ENCODE measurements around the gene NDC80.

The NDC80 gene

DNA sequence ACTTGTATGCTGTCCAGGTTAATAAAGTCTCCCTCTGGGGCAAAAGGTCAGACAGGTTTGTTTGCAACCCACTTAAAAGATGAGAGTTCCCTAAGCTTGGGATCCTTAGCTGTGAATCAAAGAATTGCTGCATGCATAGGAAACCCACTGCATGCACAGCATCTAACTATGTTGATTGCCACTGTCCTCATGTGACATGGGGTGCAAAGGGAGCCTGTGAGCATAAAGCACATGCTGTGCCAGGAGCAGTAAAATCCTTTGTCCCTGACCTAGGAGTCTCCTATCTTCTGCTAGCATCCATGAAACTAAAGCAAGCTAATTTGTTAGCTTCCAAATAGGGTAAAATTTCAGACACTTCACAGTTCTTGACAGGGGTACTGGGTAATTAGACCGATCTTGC lies 13.8 kb upstream of the NDC80 start:
- no peak overlapping the region for H3K27ac ChIP-seq (ENCODE audit: low read depth, low read length)
- H3K36me3 ChIP-seq (ENCODE audit: control insufficient read depth, insufficient read depth, low read length), result peaks cover 13% of the 10 kb centered on the region; the same call in 1 of the 2 replicates
- H3K9me3 ChIP-seq (ENCODE audit: control insufficient read depth, insufficient read depth, low read length), result no peaks in the 10 kb centered on the region
- peaks cover 12% of the 10 kb centered on the region for H3K4me1 ChIP-seq (ENCODE audit: control insufficient read depth, insufficient read depth, low read length)
- no peaks in the 10 kb centered on the region for H3K27me3 ChIP-seq (ENCODE audit: control insufficient read depth, insufficient read depth, low read length)
- H3K9ac ChIP-seq (ENCODE audit: low read depth, low read length), result no peak overlapping the region
- H3K4me3 ChIP-seq (ENCODE audit: low read depth, low read length), result no peak overlapping the region

DNA sequence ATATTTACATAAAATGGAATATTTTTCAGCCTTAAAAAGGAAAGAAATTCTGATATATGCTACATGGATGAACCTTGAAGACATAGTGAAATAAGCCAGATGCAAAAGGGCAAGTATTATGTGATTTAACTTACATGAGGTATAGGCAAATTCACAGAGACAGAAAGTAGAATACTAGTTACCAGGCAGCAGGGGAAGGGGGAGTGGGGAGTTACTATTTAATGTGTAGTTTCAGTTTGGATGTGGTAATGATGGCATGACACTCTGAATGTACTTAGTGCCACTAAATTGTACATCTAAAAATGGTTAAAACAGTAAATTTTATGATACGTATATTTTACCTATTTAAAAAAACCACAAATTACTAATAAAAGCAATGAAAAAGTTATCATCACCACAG lies 12.1 kb upstream of the NDC80 start:
- H3K4me3 ChIP-seq (ENCODE audit: low read depth, low read length), result no peak overlapping the region
- peaks cover 12% of the 10 kb centered on the region for H3K4me1 ChIP-seq (ENCODE audit: control insufficient read depth, insufficient read depth, low read length)
- no peaks in the 10 kb centered on the region for H3K9me3 ChIP-seq (ENCODE audit: control insufficient read depth, insufficient read depth, low read length)
- no peak overlapping the region for H3K27ac ChIP-seq (ENCODE audit: low read depth, low read length)
- no peaks in the 10 kb centered on the region for H3K27me3 ChIP-seq (ENCODE audit: control insufficient read depth, insufficient read depth, low read length)
- H3K9ac ChIP-seq (ENCODE audit: low read depth, low read length), result no peak overlapping the region
- peaks cover 14% of the 10 kb centered on the region; the same call in 1 of the 2 replicates for H3K36me3 ChIP-seq (ENCODE audit: control insufficient read depth, insufficient read depth, low read length)

DNA sequence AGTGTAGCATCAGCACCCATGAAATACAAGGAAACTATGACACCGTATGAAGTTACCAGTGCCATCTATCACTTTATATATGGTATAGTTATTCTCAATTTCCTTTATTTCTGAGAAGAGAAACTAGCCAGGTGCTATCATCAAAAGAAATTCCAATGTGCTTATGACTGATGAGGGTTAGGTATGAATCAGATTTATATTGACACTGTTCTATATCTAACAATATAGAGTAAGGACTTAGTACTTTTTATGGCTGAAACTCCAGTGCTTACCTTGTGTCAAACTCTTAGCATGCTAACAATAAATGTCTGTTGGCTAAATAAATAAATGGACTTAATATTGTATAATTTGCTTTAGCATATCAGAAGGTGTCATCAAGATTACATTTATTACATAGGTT lies 7.0 kb upstream of the NDC80 start:
- H3K9me3 ChIP-seq (ENCODE audit: control insufficient read depth, insufficient read depth, low read length), result no peaks in the 10 kb centered on the region
- H3K4me3 ChIP-seq (ENCODE audit: low read depth, low read length), result no peak overlapping the region
- H3K36me3 ChIP-seq (ENCODE audit: control insufficient read depth, insufficient read depth, low read length), result peaks cover 26% of the 10 kb centered on the region; the same call in 1 of the 2 replicates
- no peak overlapping the region for H3K27ac ChIP-seq (ENCODE audit: low read depth, low read length)
- H3K9ac ChIP-seq (ENCODE audit: low read depth, low read length), result no peak overlapping the region
- no peaks in the 10 kb centered on the region for H3K4me1 ChIP-seq (ENCODE audit: control insufficient read depth, insufficient read depth, low read length)
- no peaks in the 10 kb centered on the region for H3K27me3 ChIP-seq (ENCODE audit: control insufficient read depth, insufficient read depth, low read length)

DNA sequence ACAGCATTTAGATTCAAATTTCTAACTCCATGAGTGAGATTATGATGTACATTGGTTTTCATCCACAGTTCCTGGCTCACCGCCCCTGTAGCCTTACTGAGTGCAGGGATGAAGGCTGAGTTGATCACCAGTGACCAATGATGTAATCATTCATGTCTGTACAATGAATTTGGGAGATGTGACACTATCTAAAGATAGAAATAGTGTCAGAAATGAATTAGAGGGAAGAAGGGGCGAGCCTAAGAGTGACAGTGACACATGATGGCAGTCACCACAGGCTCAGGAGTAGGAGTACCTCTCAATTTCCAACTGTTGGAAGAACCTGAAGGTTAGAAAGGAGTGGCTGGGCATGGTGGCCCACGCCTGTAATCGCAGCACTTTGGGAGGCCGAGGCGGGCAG lies 3.2 kb upstream of the NDC80 start:
- Histone ChIP-seq H3K9me3 (ENCODE audit: control insufficient read depth, insufficient read depth, low read length) (no peaks in the 10 kb centered on the region), H3K9ac (ENCODE audit: low read depth, low read length) (no peak overlapping the region), H3K27ac (ENCODE audit: low read depth, low read length) (no peak overlapping the region), H3K27me3 (ENCODE audit: control insufficient read depth, insufficient read depth, low read length) (no peaks in the 10 kb centered on the region), H3K36me3 (ENCODE audit: control insufficient read depth, insufficient read depth, low read length) (0 out of 2 replicates have a peak, but pooled peaks cover 11% of the 10 kb centered on the region), H3K4me3 (ENCODE audit: low read depth, low read length) (no peak overlapping the region), H3K4me1 (ENCODE audit: control insufficient read depth, insufficient read depth, low read length) (peaks cover 11% of the 10 kb centered on the region; the same call in 1 of the 2 replicates)

DNA sequence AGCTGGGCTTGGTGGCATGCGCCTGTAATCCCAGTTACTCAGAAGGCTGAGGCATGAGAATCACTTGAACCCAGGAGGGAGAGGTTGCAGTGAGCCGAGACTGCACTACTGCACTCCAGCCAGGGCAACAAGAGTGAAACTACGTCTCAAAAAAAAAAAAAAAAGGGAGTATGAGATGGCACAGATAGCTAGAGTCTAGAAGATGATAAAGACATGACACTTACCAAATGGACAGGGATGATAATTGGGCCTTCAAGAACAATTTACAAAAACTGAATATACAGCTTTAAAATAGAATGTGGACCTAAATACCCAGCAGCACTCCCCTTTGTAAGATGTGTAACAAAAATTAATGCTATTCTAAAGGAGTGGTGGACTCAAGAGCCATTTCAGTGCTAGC lies 2.8 kb upstream of the NDC80 start:
- Histone ChIP-seq H3K27ac (ENCODE audit: low read depth, low read length) (no peak overlapping the region), H3K4me3 (ENCODE audit: low read depth, low read length) (no peak overlapping the region; the same call in 1 of the 2 replicates), H3K4me1 (ENCODE audit: control insufficient read depth, insufficient read depth, low read length) (peaks cover 14% of the 10 kb centered on the region; the same call in 1 of the 2 replicates), H3K36me3 (ENCODE audit: control insufficient read depth, insufficient read depth, low read length) (0 out of 2 replicates have a peak, but pooled peaks cover 11% of the 10 kb centered on the region), H3K9me3 (ENCODE audit: control insufficient read depth, insufficient read depth, low read length) (no peaks in the 10 kb centered on the region), H3K27me3 (ENCODE audit: control insufficient read depth, insufficient read depth, low read length) (no peaks in the 10 kb centered on the region), H3K9ac (ENCODE audit: low read depth, low read length) (no peak overlapping the region)

DNA sequence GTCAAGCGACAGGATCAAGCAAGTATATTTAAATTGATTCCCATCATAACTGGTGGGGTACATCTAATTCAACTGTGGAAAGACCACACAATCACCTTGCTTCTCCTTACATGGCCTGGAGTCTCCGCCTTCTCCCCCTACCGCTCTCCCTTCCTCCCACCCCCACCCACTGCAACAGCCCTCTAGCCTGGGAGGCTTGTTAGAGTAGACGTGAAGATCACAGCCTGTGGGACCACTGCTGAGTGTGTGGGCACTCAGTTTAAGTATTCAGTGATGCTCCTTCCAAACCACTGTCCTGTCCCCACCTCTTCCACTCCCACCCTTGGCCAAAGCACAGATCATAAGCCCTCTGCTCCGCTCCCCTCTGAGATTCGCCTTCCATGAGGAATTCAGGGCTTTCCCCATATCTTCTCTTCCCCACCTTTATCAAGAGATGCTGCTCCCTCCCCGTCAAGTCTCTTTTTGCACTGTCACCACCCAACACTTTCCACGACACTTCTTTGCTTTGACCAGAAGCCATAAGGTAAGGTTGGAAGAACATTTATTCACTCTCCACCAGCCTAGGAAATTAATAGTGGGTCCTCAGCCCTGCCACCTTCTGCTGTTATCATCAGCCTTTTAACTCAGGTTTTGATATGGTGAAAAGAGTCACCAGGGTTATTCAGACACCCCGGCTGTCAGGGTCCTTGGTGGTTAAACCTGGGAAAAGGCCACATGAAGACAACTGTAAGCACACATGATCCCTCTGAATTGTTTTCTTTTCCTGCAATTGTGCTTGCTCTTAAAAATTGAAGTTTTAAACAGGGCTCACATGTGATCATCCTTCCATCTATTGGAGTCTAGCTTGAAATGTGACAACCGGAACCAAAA lies 1.8 kb upstream of the NDC80 start:
- H3K9me3 ChIP-seq (ENCODE audit: control insufficient read depth, insufficient read depth, low read length), result no peaks in the 10 kb centered on the region
- no peak overlapping the region for H3K9ac ChIP-seq (ENCODE audit: low read depth, low read length)
- H3K36me3 ChIP-seq (ENCODE audit: control insufficient read depth, insufficient read depth, low read length), result peaks cover 13% of the 10 kb centered on the region
- H3K27ac ChIP-seq (ENCODE audit: low read depth, low read length), result no peak overlapping the region
- peak overlapping the region; percentile 96 for H3K4me3 ChIP-seq (ENCODE audit: low read depth, low read length)
- H3K4me1 ChIP-seq (ENCODE audit: control insufficient read depth, insufficient read depth, low read length), result peaks cover 23% of the 10 kb centered on the region; the same call in 1 of the 2 replicates
- no peaks in the 10 kb centered on the region for H3K27me3 ChIP-seq (ENCODE audit: control insufficient read depth, insufficient read depth, low read length)

DNA sequence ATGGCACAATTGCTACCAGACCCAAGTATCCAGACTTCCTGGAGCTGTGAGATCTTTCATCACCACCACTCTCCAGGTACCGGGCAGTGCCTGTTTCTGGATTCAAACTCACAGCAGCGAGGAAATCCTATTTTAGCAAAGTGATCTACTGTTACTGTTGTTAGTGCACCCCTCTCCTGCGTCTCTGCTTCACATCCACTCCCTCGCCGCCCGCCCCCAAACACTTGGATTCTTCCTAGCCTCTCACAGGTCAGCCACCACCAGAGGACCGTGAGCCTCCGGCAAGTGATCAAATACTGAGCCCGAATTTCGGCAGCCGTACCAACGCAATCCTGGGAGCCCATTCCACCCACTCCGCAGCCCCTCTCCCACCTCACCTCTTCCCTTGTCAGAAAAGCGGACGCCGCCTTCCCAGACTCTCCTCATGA lies 571 bp upstream of the NDC80 start:
- no peaks in the 10 kb centered on the region for H3K27me3 ChIP-seq (ENCODE audit: control insufficient read depth, insufficient read depth, low read length)
- H3K36me3 ChIP-seq (ENCODE audit: control insufficient read depth, insufficient read depth, low read length), result peaks cover 25% of the 10 kb centered on the region
- peak overlapping the region; percentile 99 for H3K27ac ChIP-seq (ENCODE audit: low read depth, low read length)
- H3K9ac ChIP-seq (ENCODE audit: low read depth, low read length), result peak overlapping the region; percentile 96
- no peaks in the 10 kb centered on the region for H3K9me3 ChIP-seq (ENCODE audit: control insufficient read depth, insufficient read depth, low read length)
- H3K4me1 ChIP-seq (ENCODE audit: control insufficient read depth, insufficient read depth, low read length), result peaks cover 23% of the 10 kb centered on the region; the same call in 1 of the 2 replicates
- H3K4me3 ChIP-seq (ENCODE audit: low read depth, low read length), result peak overlapping the region; percentile 96

DNA sequence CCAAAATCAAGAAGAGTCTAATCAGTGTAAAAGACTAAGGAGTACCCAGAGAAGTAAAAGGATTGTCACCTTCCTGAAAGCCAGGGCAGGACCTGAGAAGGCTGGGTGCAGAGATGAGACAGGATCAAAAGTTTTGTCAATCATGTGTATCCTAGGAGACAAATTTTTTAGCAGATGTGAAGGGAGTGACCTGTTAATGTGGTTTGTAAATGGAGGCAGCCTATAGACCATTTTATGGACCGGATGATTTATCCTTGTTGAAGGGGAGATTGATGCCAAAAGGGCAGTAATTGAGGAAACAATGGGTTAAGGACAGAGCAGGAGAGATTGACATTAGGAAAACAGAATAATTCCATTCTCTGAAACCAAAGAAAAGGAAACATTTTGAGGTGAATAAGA lies 813 bp downstream of the NDC80 start:
- Histone ChIP-seq H3K4me1 (ENCODE audit: control insufficient read depth, insufficient read depth, low read length) (peaks cover 23% of the 10 kb centered on the region; the same call in 1 of the 2 replicates), H3K4me3 (ENCODE audit: low read depth, low read length) (peak overlapping the region; percentile 96), H3K27ac (ENCODE audit: low read depth, low read length) (peak overlapping the region; percentile 99), H3K9ac (ENCODE audit: low read depth, low read length) (peak overlapping the region; percentile 96; the same call in 1 of the 2 replicates), H3K9me3 (ENCODE audit: control insufficient read depth, insufficient read depth, low read length) (no peaks in the 10 kb centered on the region), H3K27me3 (ENCODE audit: control insufficient read depth, insufficient read depth, low read length) (no peaks in the 10 kb centered on the region), H3K36me3 (ENCODE audit: control insufficient read depth, insufficient read depth, low read length) (peaks cover 33% of the 10 kb centered on the region)

DNA sequence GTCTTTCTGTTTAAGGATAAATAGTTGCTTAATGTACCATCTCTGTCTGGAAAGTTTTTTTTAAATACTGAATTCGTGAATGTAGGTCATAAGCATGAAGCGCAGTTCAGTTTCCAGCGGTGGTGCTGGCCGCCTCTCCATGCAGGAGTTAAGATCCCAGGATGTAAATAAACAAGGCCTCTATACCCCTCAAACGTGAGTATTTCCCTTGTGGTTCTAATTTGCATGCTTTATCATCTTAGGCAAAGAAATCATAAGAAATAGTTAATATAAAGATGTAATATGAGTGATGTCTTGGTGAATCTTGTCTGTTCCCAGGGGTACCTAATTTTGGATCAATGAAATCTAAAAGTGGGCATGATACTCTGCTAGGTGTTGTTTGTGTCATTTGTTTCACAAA lies 1.5 kb downstream of the NDC80 start:
- Histone ChIP-seq H3K27ac (ENCODE audit: low read depth, low read length) (peak overlapping the region; percentile 73), H3K4me1 (ENCODE audit: control insufficient read depth, insufficient read depth, low read length) (peaks cover 23% of the 10 kb centered on the region; the same call in 1 of the 2 replicates), H3K4me3 (ENCODE audit: low read depth, low read length) (peak overlapping the region; percentile 96), H3K36me3 (ENCODE audit: control insufficient read depth, insufficient read depth, low read length) (peaks cover 37% of the 10 kb centered on the region), H3K9ac (ENCODE audit: low read depth, low read length) (no peak overlapping the region), H3K27me3 (ENCODE audit: control insufficient read depth, insufficient read depth, low read length) (no peaks in the 10 kb centered on the region), H3K9me3 (ENCODE audit: control insufficient read depth, insufficient read depth, low read length) (no peaks in the 10 kb centered on the region)

DNA sequence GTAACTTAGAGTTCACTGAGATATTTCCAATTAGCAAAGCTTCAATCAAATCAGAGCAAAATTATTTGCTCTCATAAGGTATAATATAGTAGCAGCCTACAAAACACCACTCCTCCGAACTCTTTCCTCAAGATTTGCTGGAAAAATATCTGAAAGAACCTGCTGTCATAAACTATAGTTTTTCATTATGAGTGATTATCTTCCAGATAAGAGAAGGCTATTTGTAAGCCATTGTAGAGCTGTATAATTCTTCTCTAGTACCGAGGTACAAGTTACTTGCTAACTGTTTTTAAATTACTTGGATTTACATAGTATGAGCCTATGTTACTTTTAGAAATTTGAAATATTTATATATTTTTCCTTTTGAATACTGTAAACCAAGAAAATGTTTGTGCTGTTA lies 2.1 kb downstream of the NDC80 start:
- H3K36me3 ChIP-seq (ENCODE audit: control insufficient read depth, insufficient read depth, low read length), result peaks cover 42% of the 10 kb centered on the region
- no peaks in the 10 kb centered on the region for H3K27me3 ChIP-seq (ENCODE audit: control insufficient read depth, insufficient read depth, low read length)
- H3K27ac ChIP-seq (ENCODE audit: low read depth, low read length), result peak overlapping the region; percentile 73
- no peak overlapping the region for H3K9ac ChIP-seq (ENCODE audit: low read depth, low read length)
- H3K9me3 ChIP-seq (ENCODE audit: control insufficient read depth, insufficient read depth, low read length), result no peaks in the 10 kb centered on the region
- peaks cover 23% of the 10 kb centered on the region; the same call in 1 of the 2 replicates for H3K4me1 ChIP-seq (ENCODE audit: control insufficient read depth, insufficient read depth, low read length)
- peak overlapping the region; percentile 96 for H3K4me3 ChIP-seq (ENCODE audit: low read depth, low read length)

DNA sequence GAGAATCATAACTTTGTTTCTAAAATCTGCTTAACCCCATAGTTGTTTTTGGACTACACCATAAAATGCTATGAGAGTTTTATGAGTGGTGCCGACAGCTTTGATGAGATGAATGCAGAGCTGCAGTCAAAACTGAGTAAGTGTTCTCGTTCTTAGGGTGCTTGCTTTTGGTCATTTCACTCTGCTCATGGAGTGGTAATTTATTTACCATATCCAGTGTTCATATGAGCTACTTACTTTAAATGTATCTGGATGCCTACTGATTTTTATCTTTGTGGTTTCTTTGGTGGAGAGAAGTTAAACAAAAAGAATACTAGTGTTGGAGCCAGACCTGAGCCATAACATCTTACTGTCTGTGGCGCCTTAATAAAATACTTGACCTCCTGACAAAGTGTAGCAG lies 16.4 kb downstream of the NDC80 start:
- Histone ChIP-seq H3K36me3 (ENCODE audit: control insufficient read depth, insufficient read depth, low read length) (peaks cover 93% of the 10 kb centered on the region), H3K9me3 (ENCODE audit: control insufficient read depth, insufficient read depth, low read length) (no peaks in the 10 kb centered on the region), H3K9ac (ENCODE audit: low read depth, low read length) (no peak overlapping the region), H3K27me3 (ENCODE audit: control insufficient read depth, insufficient read depth, low read length) (no peaks in the 10 kb centered on the region), H3K27ac (ENCODE audit: low read depth, low read length) (no peak overlapping the region), H3K4me3 (ENCODE audit: low read depth, low read length) (no peak overlapping the region), H3K4me1 (ENCODE audit: control insufficient read depth, insufficient read depth, low read length) (no peaks in the 10 kb centered on the region)
